Gastroesophageal sphincter (tissue), 3 donors: ENCODE measurements around the gene GAS2.

Experiments
- POLR2A ChIP-seq, 2 donors: fragments of 450-650 bp; IDR thresholded peaks; one replicate each; pipeline ENCODE4 v1.6.1; 2017; ENCODE audit warnings: antibody characterized with exemption in 2 of 2, mild to moderate bottlenecking in 2 of 2, moderate library complexity in 1 of 2
- TF ChIP-seq, protein P1 (sequence below), 4 experiments: fragments of 200-600 bp in 2 of 4; fragments of 450-650 bp in 2 of 4; sonication (generic) in 1 of 4; IDR thresholded peaks; one replicate each; pipeline ENCODE4 v1.5.1; 2017 to 2019; ENCODE audit warnings: antibody characterized with exemption in 4 of 4, mild to moderate bottlenecking in 2 of 4, moderate library complexity in 2 of 4

DNA sequence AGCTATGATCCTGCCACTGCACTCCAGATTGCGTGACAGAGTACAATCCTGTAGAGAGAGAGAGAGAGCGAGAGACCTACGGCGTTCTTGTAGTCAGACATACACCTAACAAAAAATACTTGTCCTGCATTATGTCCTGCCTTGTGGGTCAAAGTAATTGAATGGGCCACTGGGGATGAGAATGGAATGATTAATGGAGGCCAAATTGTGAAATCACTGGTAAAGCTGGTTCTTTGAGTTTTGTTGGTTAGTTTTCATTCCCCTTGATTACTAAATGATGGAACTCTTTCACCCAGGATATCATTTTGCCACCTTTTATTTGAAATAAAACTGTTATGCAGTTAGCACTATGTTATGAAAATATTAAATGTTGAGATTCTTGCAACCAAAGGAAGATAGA is 18.7 kb downstream of the GAS2 start:
- TF ChIP-seq POLR2A (IDR thresholded peaks at IDR 0.05), result no peak
- TF ChIP-seq, protein P1, sequence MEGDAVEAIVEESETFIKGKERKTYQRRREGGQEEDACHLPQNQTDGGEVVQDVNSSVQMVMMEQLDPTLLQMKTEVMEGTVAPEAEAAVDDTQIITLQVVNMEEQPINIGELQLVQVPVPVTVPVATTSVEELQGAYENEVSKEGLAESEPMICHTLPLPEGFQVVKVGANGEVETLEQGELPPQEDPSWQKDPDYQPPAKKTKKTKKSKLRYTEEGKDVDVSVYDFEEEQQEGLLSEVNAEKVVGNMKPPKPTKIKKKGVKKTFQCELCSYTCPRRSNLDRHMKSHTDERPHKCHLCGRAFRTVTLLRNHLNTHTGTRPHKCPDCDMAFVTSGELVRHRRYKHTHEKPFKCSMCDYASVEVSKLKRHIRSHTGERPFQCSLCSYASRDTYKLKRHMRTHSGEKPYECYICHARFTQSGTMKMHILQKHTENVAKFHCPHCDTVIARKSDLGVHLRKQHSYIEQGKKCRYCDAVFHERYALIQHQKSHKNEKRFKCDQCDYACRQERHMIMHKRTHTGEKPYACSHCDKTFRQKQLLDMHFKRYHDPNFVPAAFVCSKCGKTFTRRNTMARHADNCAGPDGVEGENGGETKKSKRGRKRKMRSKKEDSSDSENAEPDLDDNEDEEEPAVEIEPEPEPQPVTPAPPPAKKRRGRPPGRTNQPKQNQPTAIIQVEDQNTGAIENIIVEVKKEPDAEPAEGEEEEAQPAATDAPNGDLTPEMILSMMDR (IDR thresholded peaks at IDR 0.05), result no peak
